ENCODE measurements around the gene MYLK.
"Not testable (repeated sequence)": the region's sequence is repeated elsewhere in the genome, so short reads cannot be mapped to it uniquely, and the experiment has no call there.

Gene MYLK

GRCh38 chr3:123719061-123719756, 164.9 kb downstream of the MYLK start:
- peak; percentile 67 for DNase-seq

GRCh38 chr3:123718108-123718507, 166.0 kb downstream of the MYLK start:
- DNase-seq: no peak

- DNase-seq: not testable (repeated sequence)
Observed at GRCh38 chr3:123717451-123717850, 166.7 kb downstream of the MYLK start.

DNA sequence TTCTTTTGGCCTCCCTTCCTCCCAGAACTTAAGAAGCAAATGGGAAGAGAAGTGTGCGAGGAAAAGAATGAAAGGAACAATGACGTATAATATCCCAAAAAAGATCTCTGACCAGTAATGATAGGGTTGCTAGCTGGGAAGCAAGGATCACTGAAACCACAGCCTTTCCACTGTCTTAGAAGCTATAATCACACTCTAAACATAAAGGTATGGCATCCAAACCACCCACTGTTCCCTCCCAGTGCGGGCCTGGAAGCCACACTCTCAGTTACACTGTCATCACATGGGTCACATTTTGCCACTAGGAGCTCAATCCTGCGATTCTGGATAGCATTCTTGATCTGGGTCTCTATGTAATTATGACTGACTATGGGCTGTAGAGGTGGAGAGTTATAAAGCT, 167.7 kb downstream of the MYLK start:
- DNase-seq: no peak

- DNase-seq: peak; percentile 55
Observed at GRCh38 chr3:123713211-123713610, 170.9 kb downstream of the MYLK start.

GRCh38 chr3:123712077-123712860, 171.9 kb downstream of the MYLK start:
- DNase-seq: no peak

- no peak for DNase-seq
Observed at GRCh38 chr3:123711356-123711755, 172.8 kb downstream of the MYLK start.

DNA sequence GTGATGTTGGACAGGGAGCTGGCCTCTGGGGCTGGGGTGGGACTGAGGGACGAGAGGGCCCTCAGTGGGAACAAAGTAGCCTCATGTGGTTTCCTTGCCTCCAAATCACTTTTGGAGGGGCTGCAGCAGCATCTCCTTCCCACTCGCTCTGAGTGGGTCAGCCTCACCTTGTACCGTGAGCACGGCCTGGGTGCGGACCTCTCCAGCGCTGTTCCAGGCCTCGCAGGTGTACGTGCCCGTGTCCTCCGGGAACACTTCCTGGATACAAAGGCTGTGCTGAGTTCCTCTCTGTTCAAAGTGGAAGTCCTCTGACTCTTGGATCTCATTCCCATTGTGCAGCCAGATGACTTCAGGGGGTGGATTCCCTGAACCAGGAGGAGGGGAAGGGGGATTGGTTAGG, 175.6 kb downstream of the MYLK start:
- DNase-seq: no peak

- not testable (repeated sequence) for DNase-seq
Observed at GRCh38 chr3:123707641-123708040, 176.5 kb downstream of the MYLK start.

GRCh38 chr3:123706871-123707270, 177.3 kb downstream of the MYLK start:
- no peak for DNase-seq

GRCh38 chr3:123705488-123706285, 178.4 kb downstream of the MYLK start:
- no peak for DNase-seq

DNA sequence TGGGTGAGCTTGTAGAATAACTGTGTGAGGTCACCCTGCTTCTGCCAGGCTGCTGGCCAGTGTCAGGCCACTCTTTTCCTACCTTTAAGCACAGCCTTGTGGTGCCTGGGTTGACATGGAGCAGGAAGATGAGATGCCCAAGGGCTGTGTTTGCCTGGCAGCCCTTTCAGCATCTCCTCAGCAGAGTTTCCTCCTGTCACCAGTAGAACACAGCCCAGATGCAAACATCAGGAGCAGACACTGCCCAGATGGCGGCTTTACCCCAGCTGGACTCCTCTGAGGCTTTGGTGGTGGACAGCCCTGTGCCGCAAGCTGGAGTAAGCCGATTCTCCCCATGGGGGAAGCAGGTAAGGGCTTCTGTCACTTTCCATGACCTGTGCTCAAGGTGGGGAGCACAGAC, 180.5 kb downstream of the MYLK start:
- not testable (repeated sequence) for DNase-seq

DNA sequence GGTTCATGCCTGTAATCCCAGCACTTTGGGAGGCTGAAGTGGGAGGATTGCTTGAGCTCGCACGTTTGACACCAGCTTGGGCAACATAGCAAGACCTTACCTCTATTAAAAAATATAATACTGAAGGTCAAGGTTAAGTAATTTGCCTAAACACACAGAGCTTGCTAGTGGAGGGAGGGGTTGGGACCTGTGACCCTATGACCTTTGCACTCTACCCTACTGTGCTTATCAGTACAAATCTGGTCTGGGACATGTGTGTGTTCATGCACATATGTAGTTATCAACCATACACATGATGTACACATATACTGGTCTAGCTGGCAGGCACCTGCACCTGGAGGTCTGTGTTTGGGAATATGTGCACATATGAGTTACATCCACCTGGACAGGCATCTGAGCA, 181.4 kb downstream of the MYLK start:
- no peak for DNase-seq

DNA sequence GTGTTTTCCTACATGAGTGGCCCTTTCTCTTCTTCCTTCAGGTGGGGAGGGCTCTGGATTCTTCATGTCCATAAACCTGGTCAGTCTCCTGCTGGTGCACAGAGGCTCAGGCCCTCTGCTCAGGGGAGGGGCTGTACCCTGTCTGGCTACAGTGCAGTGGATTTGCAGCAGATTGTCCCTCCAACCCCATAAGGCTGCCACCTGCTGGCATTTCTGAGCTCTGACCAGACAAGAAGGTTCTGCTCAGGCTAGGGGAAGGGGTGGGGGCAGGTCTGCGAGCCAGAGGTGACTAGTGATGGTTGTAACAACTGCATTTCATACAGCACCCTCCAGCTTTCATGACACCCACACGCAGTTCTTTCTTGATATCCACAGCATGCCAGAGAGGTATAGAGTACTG, 182.1 kb downstream of the MYLK start:
- DNase-seq: peak; percentile 66

DNA sequence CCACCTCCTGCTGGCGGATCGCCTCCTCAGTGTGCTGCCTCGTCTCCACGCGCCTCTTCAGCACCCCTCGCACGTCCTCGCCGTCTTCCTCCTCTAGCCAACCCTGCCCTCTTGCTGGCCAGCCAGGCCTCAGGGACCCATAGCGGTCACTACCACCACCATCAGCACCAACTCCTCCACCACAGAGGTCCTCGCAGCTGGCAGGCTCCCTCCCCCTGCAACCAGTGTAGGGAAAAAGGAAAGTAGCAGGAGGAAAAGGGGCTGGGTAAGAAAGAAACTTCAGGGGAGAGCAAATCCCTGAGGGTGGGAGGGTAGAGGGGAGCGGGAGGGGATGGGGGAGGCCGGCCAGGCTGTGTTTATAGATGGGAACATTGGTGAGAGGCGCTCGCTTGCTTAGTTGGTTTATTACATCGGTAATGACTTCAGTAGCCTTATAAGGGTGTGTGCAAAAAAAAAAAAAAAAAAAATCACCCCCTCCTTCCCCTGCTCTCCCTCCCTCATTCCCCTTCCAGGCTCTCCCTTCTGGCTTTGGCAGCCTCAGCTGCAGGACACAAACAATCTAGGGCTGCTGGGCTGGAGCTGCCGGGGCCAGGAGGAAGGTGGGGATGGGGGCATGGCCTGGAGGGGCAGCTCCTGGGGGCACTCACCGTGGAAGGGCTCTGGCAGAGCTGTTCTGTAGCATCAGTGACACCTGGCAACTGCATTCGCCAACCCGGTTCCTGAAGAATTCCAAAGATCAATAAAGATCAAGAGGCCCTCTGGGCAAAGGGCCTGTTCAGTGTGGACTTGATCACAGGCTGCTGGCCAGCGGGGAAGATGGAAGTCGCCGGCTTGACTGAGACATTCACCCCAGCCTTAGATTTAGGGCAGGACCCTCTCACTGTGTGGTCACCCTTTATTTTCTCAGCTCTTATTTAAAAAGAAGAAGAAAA, 183.1 kb downstream of the MYLK start:
- DNase-seq: no peak

GRCh38 chr3:123698813-123699212, 185.3 kb downstream of the MYLK start:
- DNase-seq: no peak

- no peak for DNase-seq
Observed at GRCh38 chr3:123696808-123697207, 187.3 kb downstream of the MYLK start.

- DNase-seq: no peak
Observed at GRCh38 chr3:123695731-123696640, 188.1 kb downstream of the MYLK start.

DNA sequence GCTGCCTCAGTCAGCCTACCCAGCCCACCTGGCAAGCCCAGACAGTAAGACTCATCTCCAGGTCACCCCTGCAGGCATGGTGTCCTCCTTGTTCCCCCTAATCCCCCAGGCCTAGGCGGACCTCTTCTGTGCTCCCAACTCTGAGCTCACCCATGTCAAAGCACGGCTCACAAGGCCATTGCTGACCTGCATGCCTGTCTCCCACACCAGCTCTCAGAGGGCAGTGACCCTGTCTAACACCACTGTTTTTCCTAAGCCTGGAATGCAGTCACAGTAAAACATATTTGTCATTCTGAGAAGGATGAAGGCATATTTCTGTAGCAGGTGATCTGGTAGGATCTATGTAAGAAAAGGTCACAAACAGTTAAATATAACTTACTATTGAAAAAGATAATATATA, 189.0 kb downstream of the MYLK start:
- DNase-seq: no peak

- DNase-seq: no peak
Observed at GRCh38 chr3:123694366-123695087, 189.6 kb downstream of the MYLK start.

Data from suppressor macrophage treated with lipopolysaccharide for 4 hours (primary cell).